Umbilical cord (tissue), 1 donor: ENCODE data around the gene HPD. TPM values are rescaled to one million over a fixed set of nuclear protein-coding genes. Genes with fewer than 3 reads are reported as not detected.

Experiments
- total RNA-seq: library from RNA; depleted of rRNA; stranded (reverse); fragments of >200 nt; gene quantifications from one replicate; pipeline ENCODE4 v1.2.3, GENCODE V29; 2014; ENCODE audit warnings: low replicate concordance; ENCODE audit not compliant: insufficient read depth

The HPD gene
- total RNA-seq, 1 donor from 2014 or later = not detected

Other genes with a start within 250 kb of the HPD start
- gene ORAI1, start 232.3 kb downstream of the HPD start, total RNA-seq = 1.7 TPM
- 1.9 TPM for gene MORN3, start 189.2 kb downstream of the HPD start, total RNA-seq
- gene TMEM120B, start 146.1 kb downstream of the HPD start, total RNA-seq = 3.1 TPM
- 15.9 TPM for gene RHOF, start 65.2 kb downstream of the HPD start, total RNA-seq
- 3.4 TPM for gene SETD1B, start 54.9 kb downstream of the HPD start, total RNA-seq
- 24.6 TPM for gene PSMD9, start 29.9 kb upstream of the HPD start, total RNA-seq
- 15.9 TPM for gene CFAP251, start 59.7 kb upstream of the HPD start, total RNA-seq
- gene BCL7A, start 163.0 kb upstream of the HPD start, total RNA-seq = 10.4 TPM
- gene MLXIP, start 219.9 kb upstream of the HPD start, total RNA-seq = 13.2 TPM